T-helper 17 cell (primary cell): ENCODE measurements around the gene CUL3. TPM values are rescaled to one million over a fixed set of nuclear protein-coding genes. Genes with fewer than 3 reads are reported as not detected.
"Not testable (repeated sequence)": the region's sequence is repeated elsewhere in the genome, so short reads cannot be mapped to it uniquely, and the experiment has no call there.

ENCODE experiments used
- ATAC-seq: fragments of 150-1000 bp; cut with Tn5 transposase; 2 replicates; pipeline ENCODE4 v1.10.0; 2021; ENCODE audit warnings: mild to moderate bottlenecking, moderate library complexity
- DNase-seq, 3 donors: peaks; one replicate each; pipeline versions ENCODE4 v3.0.0 to v3.0.0-alpha.2; 2020 to 2021
- H3K9me3 ChIP-seq: one replicate; pipeline ENCODE4 v1.7.0; 2013; ENCODE audit warnings: low read length, mild to moderate bottlenecking; ENCODE audit not compliant: control insufficient read depth, poor library complexity, severe bottlenecking
- H3K27ac Mint-ChIP-seq: one replicate; pipeline ENCODE4 v1.8.0; 2022; ENCODE audit warnings: mild to moderate bottlenecking, moderate library complexity, mixed read lengths
- H3K27me3 Mint-ChIP-seq: one replicate; pipeline ENCODE4 v1.8.0; 2022; ENCODE audit warnings: mixed read lengths
- H3K36me3 Mint-ChIP-seq: one replicate; pipeline ENCODE4 v1.8.0; 2022; ENCODE audit warnings: low read depth, mixed read lengths
- H3K4me1 Mint-ChIP-seq: one replicate; pipeline ENCODE4 v1.8.0; 2022; ENCODE audit warnings: mild to moderate bottlenecking, mixed read lengths
- H3K4me3 Mint-ChIP-seq: one replicate; pipeline ENCODE4 v1.8.0; 2022; ENCODE audit warnings: mild to moderate bottlenecking, moderate library complexity, mixed read lengths
- total RNA-seq, 4 donors: library from RNA in 2 of 4; stranded (reverse) in 2 of 4; gene quantifications; one replicate each; pipeline ENCODE4 v1.2.3 and lab custom pipeline; 2022 to 2026

CUL3 gene
- total RNA-seq, 2 donors from 2014 or later, result 94.8 to 99.7 TPM

DNA sequence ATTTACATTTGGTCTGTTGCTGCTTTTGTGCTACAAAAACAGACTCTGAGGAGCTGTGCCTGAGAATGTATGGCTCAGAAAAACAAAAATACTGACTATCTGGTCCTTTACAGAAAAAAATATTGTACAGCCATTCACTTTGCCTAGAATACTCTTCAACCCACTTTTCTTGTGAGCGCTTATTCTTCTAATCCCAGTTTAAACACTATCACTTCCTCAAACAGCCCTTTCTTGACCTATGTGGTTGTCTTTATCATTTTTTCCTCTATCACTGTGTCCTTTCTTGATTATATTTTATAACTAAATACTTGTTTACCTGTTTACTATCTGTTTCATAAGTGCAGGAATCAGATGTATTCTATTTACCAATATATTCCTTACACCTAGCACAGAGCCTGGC, 33.5 kb downstream of the CUL3 start:
- H3K36me3 Mint-ChIP-seq, result peaks cover 6% of the 10 kb centered on the region
- H3K27ac Mint-ChIP-seq, result no peak overlapping the region
- H3K4me1 Mint-ChIP-seq, result peaks cover 40% of the 10 kb centered on the region
- H3K4me3 Mint-ChIP-seq, result no peak overlapping the region
- H3K9me3 ChIP-seq, result no peaks in the 10 kb centered on the region
- no peak for DNase-seq
- no peaks in the 10 kb centered on the region for H3K27me3 Mint-ChIP-seq
- no peak for ATAC-seq

DNA sequence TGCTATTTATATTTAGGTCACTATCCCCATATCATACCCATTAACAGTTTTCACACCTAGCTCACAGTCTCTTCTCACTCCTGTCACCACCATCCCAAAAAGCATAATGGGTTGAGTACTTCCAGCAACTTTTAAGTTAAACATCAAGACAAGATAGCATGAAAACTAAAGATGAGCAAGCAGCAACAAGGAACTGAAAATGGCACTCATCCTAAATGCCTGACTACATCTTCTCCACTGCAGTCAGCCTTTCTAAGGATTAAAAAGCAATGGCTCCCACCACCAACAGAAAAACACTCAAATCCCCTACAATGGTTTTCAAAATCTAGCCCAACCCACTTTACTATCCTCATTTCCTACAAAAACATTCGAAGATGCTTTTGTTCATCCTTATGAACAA, 38.2 kb downstream of the CUL3 start:
- no peaks in the 10 kb centered on the region for H3K9me3 ChIP-seq
- H3K36me3 Mint-ChIP-seq, result no peaks in the 10 kb centered on the region
- H3K4me3 Mint-ChIP-seq, result no peak overlapping the region
- H3K4me1 Mint-ChIP-seq, result peaks cover 26% of the 10 kb centered on the region
- DNase-seq (no peak), ATAC-seq (no peak)
- H3K27ac Mint-ChIP-seq, result no peak overlapping the region
- no peaks in the 10 kb centered on the region for H3K27me3 Mint-ChIP-seq

DNA sequence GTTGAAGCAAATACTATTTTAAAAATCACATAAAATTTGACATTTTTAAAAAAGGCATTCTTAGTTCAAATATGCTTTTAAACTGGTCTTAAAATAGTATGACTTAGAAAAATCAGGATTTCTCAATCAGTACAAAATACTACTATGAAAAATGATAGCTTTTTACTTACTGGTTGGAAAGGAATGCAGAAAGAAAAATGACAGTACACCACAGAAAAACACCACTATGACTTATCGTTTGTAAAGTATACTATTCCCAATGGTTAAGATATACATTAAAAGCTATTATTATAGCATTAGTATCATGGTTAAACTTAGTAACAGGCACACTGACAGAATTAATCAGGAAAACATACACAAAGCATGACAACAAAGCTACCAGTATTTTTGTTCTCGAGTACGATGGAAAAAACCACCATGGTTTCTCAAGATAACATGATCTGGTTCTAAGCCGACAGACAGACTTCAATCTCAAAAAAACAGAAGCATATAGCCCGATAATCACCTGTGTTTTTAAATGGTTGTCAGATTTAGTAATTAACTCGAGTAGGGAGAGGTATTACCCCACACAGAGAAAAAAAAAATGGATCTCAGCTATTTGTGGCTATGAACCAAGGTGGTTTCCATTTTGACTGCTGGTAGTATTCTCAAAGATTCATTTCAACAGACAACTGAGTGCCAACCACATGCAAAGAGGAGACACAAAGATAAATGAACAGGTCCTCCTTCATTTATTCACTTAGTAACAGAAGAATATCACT, 39.1 kb downstream of the CUL3 start:
- no peaks in the 10 kb centered on the region for H3K27me3 Mint-ChIP-seq
- H3K4me1 Mint-ChIP-seq, result peaks cover 32% of the 10 kb centered on the region
- H3K4me3 Mint-ChIP-seq, result no peak overlapping the region
- no peak overlapping the region for H3K27ac Mint-ChIP-seq
- H3K9me3 ChIP-seq, result no peaks in the 10 kb centered on the region
- ATAC-seq (peak; percentile 43), DNase-seq (no peak)
- H3K36me3 Mint-ChIP-seq, result peaks cover 1% of the 10 kb centered on the region

DNA sequence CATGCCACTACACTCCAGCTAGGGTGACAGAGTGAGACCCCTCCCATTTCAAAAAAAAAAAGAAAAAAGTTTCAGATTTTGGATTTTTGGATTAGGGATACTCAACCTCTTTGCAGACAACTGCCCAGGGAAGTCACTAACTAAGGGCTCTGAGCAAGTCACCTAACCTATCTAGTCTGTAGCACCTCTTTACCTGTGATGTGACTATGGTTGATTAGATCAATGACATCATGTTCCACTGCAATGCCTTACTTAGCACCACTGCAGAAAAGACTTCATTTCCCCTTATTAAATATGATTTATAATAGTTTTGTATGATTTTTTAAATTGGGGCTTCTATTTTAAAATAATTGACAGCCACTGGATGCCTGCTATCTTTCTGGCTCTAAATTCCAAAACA, 41.2 kb downstream of the CUL3 start:
- peak; percentile 51 for ATAC-seq
- DNase-seq, result no peak
- Mint-ChIP-seq H3K27ac (no peak overlapping the region), H3K4me3 (no peak overlapping the region), H3K4me1 (peaks cover 36% of the 10 kb centered on the region), H3K27me3 (no peaks in the 10 kb centered on the region), H3K36me3 (peaks cover 2% of the 10 kb centered on the region)
- H3K9me3 ChIP-seq, result no peaks in the 10 kb centered on the region

DNA sequence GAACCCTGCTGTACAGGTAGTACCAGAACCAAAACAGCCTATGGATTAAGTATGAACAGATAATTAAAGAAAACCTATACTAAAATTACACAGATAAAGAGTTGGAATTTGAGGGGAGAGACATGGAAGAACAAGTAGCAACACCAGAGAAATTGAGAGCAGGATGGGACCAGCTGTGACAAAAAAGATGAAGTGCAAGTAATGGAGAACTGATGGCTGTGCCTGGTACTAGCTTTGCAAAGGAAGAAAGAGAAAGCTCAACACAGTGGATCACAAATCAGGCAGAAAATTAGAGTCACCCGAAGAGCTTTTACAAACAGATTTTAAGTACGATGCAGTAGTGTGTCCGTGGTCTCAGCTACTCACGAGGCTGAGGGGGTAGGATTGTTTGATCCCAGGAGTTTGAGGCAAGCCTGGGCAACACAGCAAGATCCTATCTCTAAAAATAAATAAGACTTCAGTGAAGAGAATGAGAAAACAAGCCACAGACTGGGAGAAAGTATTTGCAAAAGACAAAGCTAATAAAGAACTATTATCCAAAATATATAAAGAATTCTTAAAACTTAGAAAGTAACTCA, 46.5 kb downstream of the CUL3 start:
- H3K4me3 Mint-ChIP-seq, result no peak overlapping the region
- peaks cover 7% of the 10 kb centered on the region for H3K36me3 Mint-ChIP-seq
- peak overlapping the region; percentile 30 for H3K27ac Mint-ChIP-seq
- no peak for DNase-seq
- no peaks in the 10 kb centered on the region for H3K27me3 Mint-ChIP-seq
- H3K9me3 ChIP-seq, result no peaks in the 10 kb centered on the region
- no peak for ATAC-seq
- H3K4me1 Mint-ChIP-seq, result peaks cover 35% of the 10 kb centered on the region

DNA sequence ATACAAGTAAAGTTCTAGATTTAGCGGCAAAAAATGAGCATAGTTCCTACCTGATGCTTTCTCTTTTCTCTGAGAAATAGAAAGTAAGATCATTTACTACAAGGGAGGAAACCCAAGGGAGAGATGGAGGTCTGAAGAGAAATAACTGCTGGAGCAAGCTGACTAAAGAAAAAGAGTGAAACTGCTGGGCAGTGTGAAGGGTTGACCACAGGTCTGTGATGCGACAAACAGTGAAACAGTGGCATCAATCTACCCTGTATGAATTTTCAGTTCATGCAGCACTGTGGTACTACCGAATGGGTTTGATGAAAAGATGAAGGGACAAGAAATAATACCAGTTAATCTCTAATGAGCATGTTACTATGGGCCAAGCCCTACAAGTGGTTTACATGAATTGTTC, 52.2 kb downstream of the CUL3 start:
- H3K27ac Mint-ChIP-seq, result peak overlapping the region; percentile 22
- peaks cover 16% of the 10 kb centered on the region for H3K36me3 Mint-ChIP-seq
- H3K4me3 Mint-ChIP-seq, result no peak overlapping the region

DNA sequence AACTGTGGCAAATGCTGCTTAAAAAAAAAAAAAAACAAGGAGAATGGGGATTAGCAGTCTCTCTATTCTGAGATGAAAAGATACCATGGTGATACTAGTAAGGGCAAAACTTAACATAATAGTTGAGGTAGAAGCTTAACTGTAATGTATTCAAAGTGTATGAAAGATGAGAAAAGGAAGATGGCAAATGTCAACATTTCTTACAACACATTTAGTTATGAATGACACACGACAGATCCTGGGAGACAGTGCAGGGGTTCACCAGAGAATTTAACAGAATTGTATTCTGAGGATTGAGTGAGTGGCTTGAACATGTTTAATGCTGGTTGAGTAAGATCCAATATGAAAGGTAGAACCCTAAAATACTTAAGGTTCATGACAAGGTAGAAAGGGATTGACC, 52.7 kb downstream of the CUL3 start:
- Mint-ChIP-seq H3K27ac (peak overlapping the region; percentile 22), H3K4me1 (peaks cover 53% of the 10 kb centered on the region), H3K4me3 (no peak overlapping the region), H3K27me3 (no peaks in the 10 kb centered on the region), H3K36me3 (peaks cover 19% of the 10 kb centered on the region)
- DNase-seq (no peak), ATAC-seq (no peak)
- no peaks in the 10 kb centered on the region for H3K9me3 ChIP-seq

More for the DNA sequence above, 52.2 kb downstream of the CUL3 start:
- DNase-seq (no peak), ATAC-seq (no peak)
- H3K9me3 ChIP-seq, result no peaks in the 10 kb centered on the region
- Mint-ChIP-seq H3K4me1 (peaks cover 50% of the 10 kb centered on the region), H3K27me3 (no peaks in the 10 kb centered on the region)

DNA sequence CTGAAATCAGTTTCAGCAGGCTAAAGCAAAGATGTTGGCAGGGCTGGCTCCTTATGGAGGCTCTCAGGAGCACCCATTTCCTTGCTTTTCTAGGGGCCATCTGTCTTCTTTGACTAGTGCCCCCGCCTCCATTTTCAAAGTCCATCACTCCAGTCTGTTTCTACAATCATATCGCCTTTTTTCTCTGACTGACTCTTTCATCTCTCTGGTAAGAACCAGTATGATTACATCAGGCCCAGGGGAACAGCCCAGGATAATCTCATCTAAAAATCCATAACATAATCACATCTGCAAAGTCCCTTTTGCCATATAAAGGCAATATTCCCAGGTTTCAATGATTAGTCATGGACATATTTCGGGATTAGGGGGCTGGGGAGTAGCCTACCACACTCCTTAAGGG, 57.0 kb downstream of the CUL3 start:
- no peaks in the 10 kb centered on the region for H3K9me3 ChIP-seq
- H3K27ac Mint-ChIP-seq, result peak overlapping the region; percentile 94
- H3K27me3 Mint-ChIP-seq, result no peaks in the 10 kb centered on the region
- H3K36me3 Mint-ChIP-seq, result peaks cover 19% of the 10 kb centered on the region
- H3K4me3 Mint-ChIP-seq, result no peak overlapping the region
- DNase-seq (no peak), ATAC-seq (no peak)
- peaks cover 66% of the 10 kb centered on the region for H3K4me1 Mint-ChIP-seq

DNA sequence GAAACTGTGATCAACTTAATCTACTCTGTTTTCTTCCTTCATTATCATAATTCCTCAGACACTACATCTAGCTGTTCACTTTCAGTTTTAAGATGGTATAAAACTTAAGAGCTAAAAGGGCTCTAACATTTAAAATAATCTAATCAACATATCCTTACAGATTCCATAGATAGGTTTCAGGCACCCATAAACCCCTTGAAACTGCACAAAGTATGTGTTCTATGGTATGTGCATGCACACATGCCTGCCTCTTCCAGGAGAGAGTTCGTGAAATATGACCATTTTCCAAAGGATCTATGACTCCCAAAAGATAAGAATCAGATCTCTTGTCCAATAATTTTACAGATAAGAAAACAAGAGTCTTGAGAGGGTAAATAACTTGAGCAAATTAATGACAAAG, 59.4 kb downstream of the CUL3 start:
- no peak for ATAC-seq
- Mint-ChIP-seq H3K4me3 (no peak overlapping the region), H3K36me3 (peaks cover 7% of the 10 kb centered on the region), H3K27me3 (no peaks in the 10 kb centered on the region), H3K27ac (peak overlapping the region; percentile 94), H3K4me1 (peaks cover 52% of the 10 kb centered on the region)
- DNase-seq, result no peak
- no peaks in the 10 kb centered on the region for H3K9me3 ChIP-seq

DNA sequence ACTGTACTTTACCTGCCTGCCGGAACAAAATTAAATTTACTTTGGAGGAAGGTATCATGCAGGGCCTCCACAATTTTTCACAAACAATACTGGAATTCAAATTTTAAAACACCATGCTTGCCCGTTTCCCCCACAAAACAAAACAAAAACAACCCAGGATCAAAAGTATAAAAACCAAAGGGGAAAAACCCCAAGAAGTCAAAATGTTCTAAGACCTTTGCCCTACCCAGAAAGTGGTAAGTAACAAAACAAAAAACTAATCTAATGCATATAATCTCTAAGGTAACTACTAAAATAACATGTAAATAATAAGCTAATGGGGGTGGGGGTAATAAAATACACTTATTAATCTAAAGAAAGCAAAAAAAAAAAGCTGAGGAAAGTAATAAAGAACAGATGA, 60.5 kb downstream of the CUL3 start:
- Mint-ChIP-seq H3K27me3 (no peaks in the 10 kb centered on the region), H3K4me1 (peaks cover 56% of the 10 kb centered on the region), H3K4me3 (peak overlapping the region; percentile 86), H3K36me3 (peaks cover 7% of the 10 kb centered on the region), H3K27ac (peak overlapping the region; percentile 94)
- no peaks in the 10 kb centered on the region for H3K9me3 ChIP-seq
- ATAC-seq (peak; percentile 48), DNase-seq (no peak)

DNA sequence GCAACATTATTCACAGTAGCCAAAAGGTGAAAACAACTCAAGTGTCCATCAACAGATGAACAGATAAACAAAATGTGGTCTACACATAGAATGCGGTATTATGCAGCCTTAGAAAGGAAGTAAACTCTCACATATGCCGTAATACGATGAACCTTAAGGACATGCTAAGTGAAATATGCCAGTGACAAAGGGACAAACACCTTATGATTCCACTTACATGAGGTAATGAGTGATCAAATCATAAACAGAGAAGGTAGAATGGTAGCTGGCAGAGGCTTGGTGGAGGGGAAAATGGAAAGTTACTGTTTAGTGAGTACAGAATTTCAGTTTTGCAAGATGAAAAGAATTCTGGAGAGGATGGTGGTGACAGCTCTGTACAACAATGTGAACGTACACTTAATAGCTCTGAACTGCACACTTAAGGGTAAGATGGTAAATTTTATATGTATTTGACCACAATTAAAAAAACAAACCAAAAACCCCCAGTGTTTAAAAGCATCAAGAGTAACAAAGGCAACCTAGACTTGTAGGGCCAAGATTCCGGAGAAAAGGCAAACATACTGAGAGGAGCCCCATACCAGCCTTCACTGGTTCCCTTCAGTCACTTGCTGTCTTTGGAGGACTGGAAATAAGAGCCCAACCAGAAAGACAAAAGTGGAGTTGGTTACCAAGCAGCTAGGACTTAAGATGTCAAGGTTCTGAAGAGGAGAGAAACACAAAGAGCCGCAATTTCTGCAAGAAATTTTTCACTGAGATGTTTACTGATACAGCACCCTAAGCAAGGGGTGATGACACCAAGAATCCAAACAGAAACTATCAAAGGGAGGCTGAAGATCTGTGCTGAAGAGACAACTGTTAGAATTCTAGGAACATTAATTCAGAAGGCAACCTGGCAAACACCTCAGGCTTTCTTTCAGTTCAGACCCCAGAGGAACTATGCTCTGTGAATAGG, 61.3 kb downstream of the CUL3 start:
- Mint-ChIP-seq H3K27me3 (no peaks in the 10 kb centered on the region), H3K27ac (peak overlapping the region; percentile 94), H3K36me3 (peaks cover 7% of the 10 kb centered on the region), H3K4me3 (peak overlapping the region; percentile 86), H3K4me1 (peaks cover 56% of the 10 kb centered on the region)
- no peaks in the 10 kb centered on the region for H3K9me3 ChIP-seq
- no peak for DNase-seq
- peak; percentile 59 for ATAC-seq

DNA sequence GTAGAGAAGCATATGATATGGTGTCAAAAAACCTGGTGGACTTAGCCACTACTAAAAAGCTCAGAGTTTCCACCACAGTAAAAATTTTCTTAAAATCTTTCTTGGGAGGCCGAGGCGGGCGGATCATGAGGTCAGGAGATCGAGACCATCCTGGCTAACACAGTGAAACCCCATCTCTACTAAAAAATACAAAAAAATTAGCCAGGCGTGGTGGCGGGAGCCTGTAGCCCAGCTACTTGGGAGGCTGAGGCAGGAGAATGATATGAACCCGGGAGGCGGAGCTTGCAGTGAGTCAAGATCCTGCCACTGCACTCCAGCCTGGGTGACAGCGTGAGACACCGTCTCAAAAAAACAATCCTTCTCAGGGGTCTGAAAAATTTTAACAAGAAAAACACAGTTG, 62.7 kb downstream of the CUL3 start:
- H3K27me3 Mint-ChIP-seq, H3K36me3 Mint-ChIP-seq, ATAC-seq, H3K4me3 Mint-ChIP-seq, DNase-seq, H3K9me3 ChIP-seq: not testable (repeated sequence)
- Mint-ChIP-seq H3K27ac (peak overlapping the region; percentile 94), H3K4me1 (peaks cover 52% of the 10 kb centered on the region)

DNA sequence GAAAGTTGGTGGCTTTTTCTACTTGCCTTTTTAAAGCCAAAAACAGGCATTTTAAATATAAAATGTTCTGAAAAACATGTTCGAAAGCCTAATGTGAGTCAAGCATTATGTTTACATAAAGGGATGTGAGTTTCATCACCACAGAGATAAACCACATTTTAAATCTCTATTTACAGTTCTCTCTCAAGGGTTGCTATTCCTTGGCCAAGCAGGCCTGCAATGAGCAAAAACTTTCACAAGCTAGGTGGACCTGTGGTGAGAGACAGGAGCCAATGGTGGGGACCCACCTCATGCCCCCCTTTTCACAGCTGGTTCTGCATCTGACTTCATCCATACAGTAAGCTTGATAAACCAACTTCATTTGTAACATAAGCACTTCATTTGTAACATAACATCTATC, 65.1 kb downstream of the CUL3 start:
- H3K36me3 Mint-ChIP-seq, result no peaks in the 10 kb centered on the region
- DNase-seq (no peak), ATAC-seq (peak; percentile 38)
- H3K4me3 Mint-ChIP-seq, result peak overlapping the region; percentile 7
- H3K27me3 Mint-ChIP-seq, result no peaks in the 10 kb centered on the region
- no peak overlapping the region for H3K27ac Mint-ChIP-seq
- no peaks in the 10 kb centered on the region for H3K9me3 ChIP-seq
- peaks cover 51% of the 10 kb centered on the region for H3K4me1 Mint-ChIP-seq
